ENCODE results near the gene PHKG1.
"Not testable (repeated sequence)": the region's sequence is repeated elsewhere in the genome, so short reads cannot be mapped to it uniquely, and the experiment has no call there.

PHKG1 gene

GRCh38 chr7:56051339-56052191, 41.2 kb downstream of the PHKG1 start, which contains the start of the genes CCT6A and PSPH:
Gene CCT6A, plus strand, starts transcription at chr7:56051765. Its CDS starts 84 bp downstream, at chr7:56051849.
Gene PSPH, minus strand, starts transcription at chr7:56051444. Its CDS starts 30,232 bp downstream, at chr7:56021212.
- H3K36me3 ChIP-seq (ENCODE audit: insufficient read depth, low read length) = peaks cover 47% of the 10 kb centered on the region
- no peaks in the 10 kb centered on the region for H3K9me3 ChIP-seq (ENCODE audit: insufficient read depth, low read length, severe bottlenecking)
- H4K20me1 ChIP-seq (ENCODE audit: insufficient read depth, low read length) = peaks cover 5% of the 10 kb centered on the region
- H3K79me2 ChIP-seq (ENCODE audit: insufficient read depth, low read length) = peaks cover 83% of the 10 kb centered on the region
- no peak for TF ChIP-seq CTCF (IDR thresholded peaks at IDR 0.05; ENCODE audit: borderline replicate concordance, extremely low read depth, low read length, poor library complexity, severe bottlenecking)
- TF ChIP-seq EZH2 (IDR thresholded peaks at IDR 0.05; ENCODE audit: borderline replicate concordance, low read depth, low read length, severe bottlenecking) = no peak
- DNase-seq = peak; percentile 97
- peak within 1 kb of the TSS; percentile 96 to 97 for H3K4me3 ChIP-seq (ENCODE audit: low read depth in 1 of 2, low read length in 2 of 2)
- peak; percentile 91 for ATAC-seq (ENCODE audit: insufficient read depth, low read depth)
- peaks cover 55% of the 10 kb centered on the region for H3K4me1 ChIP-seq (ENCODE audit: insufficient read depth, low read length)
- H3K9ac ChIP-seq (ENCODE audit: low read depth, low read length) = peak within 1 kb of the TSS; percentile 92
- H3K27me3 ChIP-seq (ENCODE audit: insufficient read depth, low read length, poor library complexity) = no peaks in the 10 kb centered on the region
- H3K27ac ChIP-seq (ENCODE audit: low read length) = peak within 1 kb of the TSS; percentile 96
- H3K4me2 ChIP-seq (ENCODE audit: insufficient read depth, low read length) = peak within 1 kb of the TSS; percentile 82
- peak within 1 kb of the TSS; percentile 92 for H2AFZ ChIP-seq (ENCODE audit: low read depth, low read length)

GRCh38 chr7:56051053-56051338, 41.8 kb downstream of the PHKG1 start:
- Histone ChIP-seq H4K20me1 (ENCODE audit: insufficient read depth, low read length) (peaks cover 5% of the 10 kb centered on the region), H2AFZ (ENCODE audit: low read depth, low read length) (peak overlapping the region; percentile 83), H3K27me3 (ENCODE audit: insufficient read depth, low read length, poor library complexity) (no peaks in the 10 kb centered on the region), H3K36me3 (ENCODE audit: insufficient read depth, low read length) (peaks cover 41% of the 10 kb centered on the region), H3K79me2 (ENCODE audit: insufficient read depth, low read length) (peaks cover 82% of the 10 kb centered on the region), H3K27ac (ENCODE audit: low read length) (peak overlapping the region; percentile 96), H3K4me1 (ENCODE audit: insufficient read depth, low read length) (peaks cover 49% of the 10 kb centered on the region), H3K9me3 (ENCODE audit: insufficient read depth, low read length, severe bottlenecking) (no peaks in the 10 kb centered on the region), H3K4me2 (ENCODE audit: insufficient read depth, low read length) (peak overlapping the region; percentile 68), H3K9ac (ENCODE audit: low read depth, low read length) (peak overlapping the region; percentile 92), H3K4me3 (ENCODE audit: low read depth in 1 of 2, low read length in 2 of 2) (peak overlapping the region; percentile 96 to 97)
- ATAC-seq (ENCODE audit: insufficient read depth, low read depth) (no peak), DNase-seq (no peak)
- TF ChIP-seq EZH2 (IDR thresholded peaks at IDR 0.05; ENCODE audit: borderline replicate concordance, low read depth, low read length, severe bottlenecking) = no peak
- TF ChIP-seq CTCF (IDR thresholded peaks at IDR 0.05; ENCODE audit: borderline replicate concordance, extremely low read depth, low read length, poor library complexity, severe bottlenecking) = no peak

- H3K36me3 ChIP-seq (ENCODE audit: insufficient read depth, low read length) = peaks cover 19% of the 10 kb centered on the region
- H3K4me1 ChIP-seq (ENCODE audit: insufficient read depth, low read length) = peaks cover 29% of the 10 kb centered on the region
- H2AFZ ChIP-seq (ENCODE audit: low read depth, low read length); H4K20me1 ChIP-seq (ENCODE audit: insufficient read depth, low read length); DNase-seq; H3K9me3 ChIP-seq (ENCODE audit: insufficient read depth, low read length, severe bottlenecking); H3K4me2 ChIP-seq (ENCODE audit: insufficient read depth, low read length); ATAC-seq (ENCODE audit: insufficient read depth, low read depth); H3K27ac ChIP-seq (ENCODE audit: low read length); H3K27me3 ChIP-seq (ENCODE audit: insufficient read depth, low read length, poor library complexity); H3K9ac ChIP-seq (ENCODE audit: low read depth, low read length); H3K4me3 ChIP-seq (ENCODE audit: low read depth in 1 of 2, low read length in 2 of 2): not testable (repeated sequence)
- peaks cover 69% of the 10 kb centered on the region for H3K79me2 ChIP-seq (ENCODE audit: insufficient read depth, low read length)
Observed at GRCh38 chr7:56048763-56049162, 44.0 kb downstream of the PHKG1 start.

- H3K9me3 ChIP-seq (ENCODE audit: insufficient read depth, low read length, severe bottlenecking) = no peaks in the 10 kb centered on the region
- no peak overlapping the region for H3K9ac ChIP-seq (ENCODE audit: low read depth, low read length)
- H3K27ac ChIP-seq (ENCODE audit: low read length) = no peak overlapping the region
- peaks cover 66% of the 10 kb centered on the region for H3K79me2 ChIP-seq (ENCODE audit: insufficient read depth, low read length)
- H3K4me3 ChIP-seq (ENCODE audit: low read depth in 1 of 2, low read length in 2 of 2) = no peak overlapping the region
- no peak for TF ChIP-seq CTCF (IDR thresholded peaks at IDR 0.05; ENCODE audit: borderline replicate concordance, extremely low read depth, low read length, poor library complexity, severe bottlenecking)
- TF ChIP-seq EZH2 (IDR thresholded peaks at IDR 0.05; ENCODE audit: borderline replicate concordance, low read depth, low read length, severe bottlenecking) = no peak
- peaks cover 5% of the 10 kb centered on the region for H4K20me1 ChIP-seq (ENCODE audit: insufficient read depth, low read length)
- H3K4me1 ChIP-seq (ENCODE audit: insufficient read depth, low read length) = peaks cover 23% of the 10 kb centered on the region
- no peak overlapping the region for H3K4me2 ChIP-seq (ENCODE audit: insufficient read depth, low read length)
- peaks cover 14% of the 10 kb centered on the region for H3K36me3 ChIP-seq (ENCODE audit: insufficient read depth, low read length)
- H2AFZ ChIP-seq (ENCODE audit: low read depth, low read length) = no peak overlapping the region
- no peak for ATAC-seq (ENCODE audit: insufficient read depth, low read depth)
- no peaks in the 10 kb centered on the region for H3K27me3 ChIP-seq (ENCODE audit: insufficient read depth, low read length, poor library complexity)
- DNase-seq = no peak
Observed at GRCh38 chr7:56048245-56048644, 44.5 kb downstream of the PHKG1 start.

- not testable (repeated sequence) for H4K20me1 ChIP-seq (ENCODE audit: insufficient read depth, low read length); H3K27me3 ChIP-seq (ENCODE audit: insufficient read depth, low read length, poor library complexity); H3K9me3 ChIP-seq (ENCODE audit: insufficient read depth, low read length, severe bottlenecking); H2AFZ ChIP-seq (ENCODE audit: low read depth, low read length); H3K4me2 ChIP-seq (ENCODE audit: insufficient read depth, low read length); H3K9ac ChIP-seq (ENCODE audit: low read depth, low read length); H3K27ac ChIP-seq (ENCODE audit: low read length); DNase-seq; H3K4me3 ChIP-seq (ENCODE audit: low read depth in 1 of 2, low read length in 2 of 2); ATAC-seq (ENCODE audit: insufficient read depth, low read depth)
- Histone ChIP-seq H3K79me2 (ENCODE audit: insufficient read depth, low read length) (peaks cover 61% of the 10 kb centered on the region), H3K4me1 (ENCODE audit: insufficient read depth, low read length) (peaks cover 17% of the 10 kb centered on the region), H3K36me3 (ENCODE audit: insufficient read depth, low read length) (peaks cover 13% of the 10 kb centered on the region)
Observed at GRCh38 chr7:56047446-56048116, 45.2 kb downstream of the PHKG1 start.

Data from DND-41 (cell line).